ENCODE data around the gene OR52I1. TPM values are rescaled to one million over a fixed set of nuclear protein-coding genes. Genes with fewer than 3 reads are reported as not detected.

Gene OR52I1
- total RNA-seq, 1 donor from 2014 or later: not detected

GRCh38 chr11:4577761-4578160 lies 16.1 kb upstream of the OR52I1 start:
- no peak overlapping the region for H3K4me3 Mint-ChIP-seq
- H3K36me3 Mint-ChIP-seq: no peaks in the 10 kb centered on the region
- no peaks in the 10 kb centered on the region for H3K9me3 Mint-ChIP-seq
- no peak overlapping the region for H3K27ac Mint-ChIP-seq
- H3K4me1 Mint-ChIP-seq (ENCODE audit: unreplicated experiment): no peaks in the 10 kb centered on the region
- TF ChIP-seq, protein P1, sequence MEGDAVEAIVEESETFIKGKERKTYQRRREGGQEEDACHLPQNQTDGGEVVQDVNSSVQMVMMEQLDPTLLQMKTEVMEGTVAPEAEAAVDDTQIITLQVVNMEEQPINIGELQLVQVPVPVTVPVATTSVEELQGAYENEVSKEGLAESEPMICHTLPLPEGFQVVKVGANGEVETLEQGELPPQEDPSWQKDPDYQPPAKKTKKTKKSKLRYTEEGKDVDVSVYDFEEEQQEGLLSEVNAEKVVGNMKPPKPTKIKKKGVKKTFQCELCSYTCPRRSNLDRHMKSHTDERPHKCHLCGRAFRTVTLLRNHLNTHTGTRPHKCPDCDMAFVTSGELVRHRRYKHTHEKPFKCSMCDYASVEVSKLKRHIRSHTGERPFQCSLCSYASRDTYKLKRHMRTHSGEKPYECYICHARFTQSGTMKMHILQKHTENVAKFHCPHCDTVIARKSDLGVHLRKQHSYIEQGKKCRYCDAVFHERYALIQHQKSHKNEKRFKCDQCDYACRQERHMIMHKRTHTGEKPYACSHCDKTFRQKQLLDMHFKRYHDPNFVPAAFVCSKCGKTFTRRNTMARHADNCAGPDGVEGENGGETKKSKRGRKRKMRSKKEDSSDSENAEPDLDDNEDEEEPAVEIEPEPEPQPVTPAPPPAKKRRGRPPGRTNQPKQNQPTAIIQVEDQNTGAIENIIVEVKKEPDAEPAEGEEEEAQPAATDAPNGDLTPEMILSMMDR (conservative IDR thresholded peaks at IDR 0.05): no peak
- DNase-seq (ENCODE audit: extremely low spot score, unreplicated experiment): no peak
- peaks cover 13% of the 10 kb centered on the region for H3K27me3 Mint-ChIP-seq

- TF ChIP-seq, protein P1 (conservative IDR thresholded peaks at IDR 0.05): no peak
- no peak for DNase-seq (ENCODE audit: extremely low spot score, unreplicated experiment)
- Mint-ChIP-seq H3K36me3 (no peaks in the 10 kb centered on the region), H3K27me3 (peaks cover 16% of the 10 kb centered on the region), H3K27ac (no peak overlapping the region), H3K4me3 (no peak overlapping the region), H3K4me1 (ENCODE audit: unreplicated experiment) (no peaks in the 10 kb centered on the region), H3K9me3 (no peaks in the 10 kb centered on the region)
Measured at GRCh38 chr11:4578624-4579023, 15.2 kb upstream of the OR52I1 start.

DNA sequence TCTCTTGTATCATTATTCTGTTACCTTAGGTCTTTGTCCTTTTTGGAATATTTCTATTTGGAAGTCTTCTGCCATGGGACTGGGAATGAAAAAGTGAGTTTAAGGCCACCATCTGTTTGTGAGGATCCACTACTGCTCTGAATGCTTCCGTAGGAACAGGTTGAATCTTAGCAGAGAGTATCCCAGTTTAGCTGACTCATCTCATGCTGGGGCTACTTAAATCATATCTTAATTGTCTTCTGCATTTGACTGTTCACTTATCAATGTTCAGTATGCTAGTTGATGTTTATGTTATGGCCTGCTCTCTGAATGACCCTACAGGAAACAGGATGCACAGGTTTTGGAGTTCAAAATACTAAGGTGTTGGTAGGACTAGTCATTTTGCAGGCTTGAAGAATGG lies 13.7 kb upstream of the OR52I1 start:
- Mint-ChIP-seq H3K36me3 (no peaks in the 10 kb centered on the region), H3K9me3 (no peaks in the 10 kb centered on the region), H3K4me3 (no peak overlapping the region), H3K4me1 (ENCODE audit: unreplicated experiment) (no peaks in the 10 kb centered on the region), H3K27me3 (peaks cover 23% of the 10 kb centered on the region), H3K27ac (no peak overlapping the region)
- TF ChIP-seq, protein P1 (conservative IDR thresholded peaks at IDR 0.05): no peak
- DNase-seq (ENCODE audit: extremely low spot score, unreplicated experiment): no peak

GRCh38 chr11:4581443-4581842 lies 12.4 kb upstream of the OR52I1 start, which contains the start of gene OR52I2:
TSS of gene OR52I2 (plus strand) at chr11:4581743.
- TF ChIP-seq, protein P1 (conservative IDR thresholded peaks at IDR 0.05): no peak
- Mint-ChIP-seq H3K4me1 (ENCODE audit: unreplicated experiment) (no peaks in the 10 kb centered on the region), H3K4me3 (no peak within 1 kb of the TSS), H3K27me3 (peaks cover 18% of the 10 kb centered on the region), H3K36me3 (no peaks in the 10 kb centered on the region), H3K9me3 (no peaks in the 10 kb centered on the region), H3K27ac (no peak within 1 kb of the TSS)
- no peak for DNase-seq (ENCODE audit: extremely low spot score, unreplicated experiment)

GRCh38 chr11:4589017-4589416 lies 4.8 kb upstream of the OR52I1 start:
- Mint-ChIP-seq H3K36me3 (no peaks in the 10 kb centered on the region), H3K4me1 (ENCODE audit: unreplicated experiment) (no peaks in the 10 kb centered on the region), H3K27ac (no peak overlapping the region), H3K9me3 (no peaks in the 10 kb centered on the region), H3K27me3 (peaks cover 14% of the 10 kb centered on the region), H3K4me3 (no peak overlapping the region)
- no peak for DNase-seq (ENCODE audit: extremely low spot score, unreplicated experiment)
- TF ChIP-seq, protein P1 (conservative IDR thresholded peaks at IDR 0.05): no peak

GRCh38 chr11:4605057-4605456 lies 11.2 kb downstream of the OR52I1 start:
- Mint-ChIP-seq H3K27ac (no peak overlapping the region), H3K27me3 (no peaks in the 10 kb centered on the region), H3K9me3 (no peaks in the 10 kb centered on the region), H3K4me3 (no peak overlapping the region), H3K4me1 (ENCODE audit: unreplicated experiment) (peaks cover 14% of the 10 kb centered on the region), H3K36me3 (peaks cover 23% of the 10 kb centered on the region)
- TF ChIP-seq, protein P1 (conservative IDR thresholded peaks at IDR 0.05): no peak
- no peak for DNase-seq (ENCODE audit: extremely low spot score, unreplicated experiment)

Measured in type B pancreatic cell (in vitro differentiated cells).